Dedifferentiated amniotic fluid mesenchymal stem cell (primary cell): Measurements from ENCODE around the gene HOXB7.

ENCODE experiments used
- DNase-seq: peaks from one replicate; pipeline ENCODE4 v3.0.0-alpha.2; 2016; ENCODE audit errors: extremely low spot score

The HOXB7 gene

DNA sequence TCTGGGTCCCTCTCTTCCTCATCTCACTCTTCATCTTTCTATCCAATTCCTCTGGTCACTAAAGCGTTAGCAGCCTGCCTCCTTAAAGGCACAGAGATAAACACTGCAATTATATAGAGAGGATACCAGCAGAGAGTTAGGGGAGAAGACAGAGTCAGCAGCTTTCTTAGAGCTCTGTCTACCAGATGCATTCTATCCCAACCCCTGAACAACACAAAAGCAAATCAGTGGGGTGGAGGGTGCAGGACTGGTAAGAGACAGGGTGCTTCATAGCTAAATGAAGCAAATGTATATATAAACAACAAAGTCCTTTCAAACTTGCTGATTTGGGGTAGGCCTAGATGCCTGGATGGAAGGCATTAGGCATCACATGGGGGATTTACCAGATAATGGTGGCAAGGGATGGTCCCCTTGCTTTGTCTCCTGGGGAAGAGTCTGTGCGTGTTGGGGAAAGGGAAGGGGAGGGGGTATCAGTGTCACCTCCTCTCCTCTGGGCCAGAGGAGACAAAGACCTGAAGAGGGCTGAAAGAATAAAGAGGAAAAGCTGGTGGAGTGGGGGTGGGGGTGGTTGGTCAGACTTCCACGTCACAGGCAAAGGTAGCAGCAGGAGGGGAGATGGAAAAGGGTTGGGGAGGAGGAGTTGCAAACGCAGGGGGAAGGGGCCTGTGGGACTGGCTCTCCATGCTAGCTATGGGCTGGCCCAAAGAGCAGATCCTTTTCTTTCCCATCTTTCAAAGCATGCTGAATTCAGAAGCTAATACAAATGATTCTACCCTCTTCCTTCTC, 44.7 kb downstream of the HOXB7 start:
- DNase-seq, result no peak

DNA sequence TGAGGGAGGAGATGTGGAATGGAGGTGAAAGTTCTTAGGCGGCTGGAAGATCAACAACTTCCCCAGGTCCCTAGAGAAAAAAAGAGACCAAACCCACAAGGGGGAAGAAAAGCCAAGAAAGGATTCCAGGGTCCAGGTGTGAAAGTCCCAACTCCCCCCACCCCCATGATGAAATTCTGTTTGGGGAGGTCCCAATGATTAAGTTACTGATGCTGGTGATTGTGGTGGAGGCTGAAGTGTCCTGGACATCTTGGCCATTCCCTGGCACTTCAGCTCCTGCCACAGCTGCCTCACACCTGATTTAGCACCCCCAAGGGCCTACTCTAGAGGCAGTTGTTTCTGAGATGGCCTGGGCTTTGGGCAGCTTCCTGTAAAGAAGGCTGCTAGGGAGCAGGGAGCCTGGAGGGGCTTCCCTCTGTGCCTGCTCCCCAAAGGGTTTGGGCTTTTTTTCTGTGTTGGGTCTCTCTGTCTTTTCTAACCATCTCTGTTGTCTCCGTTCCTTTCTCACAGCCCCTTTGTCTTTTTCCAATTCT, 45.7 kb downstream of the HOXB7 start:
- no peak for DNase-seq

DNA sequence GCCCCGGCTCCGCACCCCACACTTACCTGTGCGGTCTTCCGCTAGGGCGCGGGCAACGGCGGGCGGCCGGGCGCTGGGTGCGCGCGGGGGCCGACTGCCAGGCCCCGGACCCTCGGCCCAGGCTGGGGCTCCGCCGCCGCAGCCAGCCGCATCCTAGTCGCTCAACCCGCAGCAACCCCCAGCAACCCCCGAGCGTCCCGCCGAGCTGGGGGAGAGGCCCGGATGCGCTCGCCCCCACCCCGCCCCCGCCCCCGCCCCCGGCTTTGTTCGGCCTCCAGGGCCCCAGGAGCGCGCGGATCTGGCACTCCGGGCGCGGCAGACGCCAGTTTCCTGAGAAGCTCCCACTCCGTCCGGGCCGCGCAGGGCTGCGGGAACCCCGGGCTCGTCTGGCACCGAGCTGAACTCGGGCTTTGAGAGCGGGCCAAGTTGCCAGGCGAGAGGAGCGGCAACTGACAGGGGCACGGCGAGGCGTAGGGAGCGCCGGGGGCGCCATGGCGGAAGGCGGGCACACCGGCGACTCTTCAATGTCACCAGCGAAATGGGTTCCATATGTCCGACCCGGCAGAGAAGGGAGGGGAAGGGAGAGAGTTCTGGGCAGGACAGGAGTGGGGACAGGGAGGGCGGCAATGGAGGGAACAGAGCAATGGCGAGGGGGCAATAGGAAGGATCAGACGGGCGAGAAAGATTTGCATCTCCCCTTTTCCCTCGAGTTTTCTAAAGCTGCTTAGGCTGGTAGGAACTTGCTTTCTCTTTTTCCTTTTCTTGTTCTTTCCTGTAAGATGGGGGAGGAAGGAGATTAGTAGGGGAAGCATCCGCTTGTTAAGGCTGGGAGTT, 46.4 kb downstream of the HOXB7 start:
- DNase-seq, result no peak

DNA sequence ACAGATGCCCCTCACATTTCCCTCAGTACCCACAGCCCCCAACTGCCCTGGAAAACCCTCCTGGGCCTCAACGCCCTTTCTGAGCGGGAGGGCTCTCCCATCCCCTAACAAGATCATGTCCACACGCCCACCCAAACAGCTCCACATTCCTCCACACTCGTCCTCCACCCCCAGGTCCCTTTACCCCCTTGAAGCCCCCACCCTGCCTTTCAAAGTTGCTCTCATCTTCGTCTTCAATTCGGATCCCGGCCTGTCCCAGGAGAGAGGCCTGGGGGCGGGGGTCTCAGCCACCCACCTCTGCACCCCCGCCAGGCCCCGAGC, 47.0 kb downstream of the HOXB7 start:
- no peak for DNase-seq

DNA sequence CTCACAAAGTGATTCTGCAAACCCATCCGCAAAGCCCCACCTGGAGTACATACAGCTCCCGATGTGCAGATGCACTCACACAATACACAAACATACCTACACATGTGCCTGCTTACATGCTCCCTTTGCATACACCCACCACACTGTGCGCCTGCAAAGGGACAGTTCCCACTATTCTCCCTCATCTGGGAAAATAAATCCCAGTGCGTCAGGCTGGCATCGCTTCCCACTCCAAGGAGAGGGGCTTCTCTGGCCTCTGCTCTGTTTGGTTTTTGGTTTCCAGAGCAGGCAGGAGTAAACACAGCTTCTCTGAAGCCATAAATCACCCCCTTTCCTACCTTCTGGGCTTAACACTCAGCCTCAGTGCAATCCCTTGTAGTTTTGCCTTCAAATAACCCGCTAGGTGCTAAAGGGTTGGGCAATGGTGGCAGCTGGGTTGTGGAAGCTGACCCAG, 47.4 kb downstream of the HOXB7 start:
- DNase-seq, result no peak

DNA sequence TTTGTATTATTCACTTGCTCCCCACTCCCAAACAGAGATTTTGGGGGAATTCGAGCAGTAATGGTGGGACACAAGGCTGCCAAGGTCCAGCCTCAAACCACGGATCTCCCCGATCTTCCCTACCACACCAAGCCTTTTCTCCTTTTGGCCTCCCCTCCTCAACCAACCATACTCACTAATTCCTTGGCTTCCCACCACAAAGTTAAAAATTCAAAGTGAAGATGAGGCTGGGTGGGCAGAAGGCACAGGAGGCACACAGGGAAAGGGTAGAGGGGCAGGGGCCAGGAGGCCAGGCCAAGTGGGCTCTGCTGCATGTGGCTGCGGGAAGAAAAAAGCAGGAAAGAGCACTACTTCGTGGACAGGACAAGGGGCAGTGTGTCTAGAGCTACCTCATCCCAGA, 47.9 kb downstream of the HOXB7 start:
- DNase-seq, result no peak

DNA sequence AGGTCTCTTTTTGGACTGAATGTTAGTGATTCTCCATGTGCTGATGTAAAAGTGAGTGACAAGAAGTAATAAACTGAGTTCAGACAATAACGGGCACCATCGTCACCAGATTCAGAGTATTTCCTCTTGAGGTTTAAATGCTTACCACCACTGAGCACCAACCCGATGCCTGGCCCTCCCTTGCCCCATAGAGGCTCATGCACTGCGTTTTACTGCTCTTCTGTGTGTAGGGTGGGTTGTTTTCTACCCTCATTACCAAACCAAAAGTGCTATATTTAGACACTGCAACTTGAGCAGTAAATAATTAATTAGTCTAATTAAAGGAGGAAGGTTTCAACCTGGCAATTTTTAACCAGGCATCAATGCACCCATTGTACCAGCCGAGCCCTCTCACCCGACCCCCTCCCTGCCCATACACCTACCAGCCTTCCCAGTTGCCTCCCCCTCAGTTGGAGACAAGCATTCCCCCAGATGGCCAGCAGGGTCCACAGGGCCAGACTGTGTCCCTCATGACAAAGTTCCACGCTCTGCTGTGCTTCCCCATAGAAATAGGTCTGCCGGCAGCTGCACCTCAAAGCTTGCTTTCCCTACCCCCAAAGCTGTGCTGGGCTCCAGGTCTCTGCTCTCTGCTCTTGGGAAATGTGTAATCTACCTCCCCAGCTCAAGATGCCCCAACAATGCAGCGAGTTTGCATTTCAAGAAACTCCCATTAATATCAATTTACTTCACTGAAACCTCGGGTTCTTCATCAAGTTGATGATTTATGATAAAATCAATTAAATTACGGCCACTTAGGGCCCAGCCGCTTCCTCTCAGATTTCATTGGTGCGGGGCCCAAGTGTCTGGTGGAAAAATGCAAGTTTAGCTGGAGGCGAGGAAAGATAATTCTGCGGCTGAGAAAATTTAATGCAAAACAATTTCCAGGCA, 48.7 kb downstream of the HOXB7 start:
- DNase-seq, result no peak

DNA sequence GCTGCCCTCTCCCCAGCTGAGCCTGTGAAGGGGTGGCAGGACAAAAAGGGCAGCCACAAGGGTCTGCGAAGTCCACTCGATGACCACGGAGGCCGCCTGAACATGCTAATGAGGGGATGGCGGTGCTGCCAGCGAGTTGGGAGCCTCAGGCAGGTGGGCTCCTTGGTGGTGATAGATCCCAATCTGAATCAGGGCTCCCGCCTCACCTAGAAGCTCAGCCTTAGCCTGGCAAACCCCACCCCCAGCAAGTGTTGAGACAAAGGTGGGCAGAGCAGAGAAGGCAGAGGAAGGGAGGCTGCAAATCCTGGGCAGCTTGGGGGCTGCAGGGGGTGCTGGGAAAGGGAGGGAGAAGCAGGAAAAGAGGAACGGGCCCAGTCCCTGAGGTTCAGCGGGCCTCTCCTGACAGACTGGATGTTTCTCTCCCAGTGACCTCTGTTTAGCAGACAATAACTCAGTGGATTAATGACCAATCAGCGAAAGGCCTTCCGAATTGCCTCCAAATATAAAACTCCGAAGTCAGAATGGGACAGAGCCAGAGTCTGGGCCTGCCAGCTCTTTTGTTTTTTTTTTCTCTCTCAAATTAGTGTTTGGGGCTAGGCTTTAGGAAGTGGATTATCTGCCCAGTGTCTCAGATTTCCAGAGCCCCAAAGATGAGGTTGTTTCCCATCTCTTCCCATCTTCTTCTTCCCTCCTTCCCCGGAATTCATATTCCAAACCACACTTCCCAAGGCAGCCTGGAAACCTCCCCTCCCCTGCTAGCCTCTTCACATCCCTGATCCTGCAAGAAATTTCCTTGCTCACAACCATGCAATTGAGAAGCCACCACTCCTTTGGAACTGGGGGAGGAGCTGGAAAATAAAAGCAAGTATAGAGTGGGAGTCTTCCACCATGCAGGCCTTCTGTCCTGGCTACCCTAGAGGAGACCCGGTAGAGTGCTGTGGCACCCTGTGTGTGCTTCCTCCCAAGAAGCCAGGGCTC, 50.7 kb downstream of the HOXB7 start:
- no peak for DNase-seq

DNA sequence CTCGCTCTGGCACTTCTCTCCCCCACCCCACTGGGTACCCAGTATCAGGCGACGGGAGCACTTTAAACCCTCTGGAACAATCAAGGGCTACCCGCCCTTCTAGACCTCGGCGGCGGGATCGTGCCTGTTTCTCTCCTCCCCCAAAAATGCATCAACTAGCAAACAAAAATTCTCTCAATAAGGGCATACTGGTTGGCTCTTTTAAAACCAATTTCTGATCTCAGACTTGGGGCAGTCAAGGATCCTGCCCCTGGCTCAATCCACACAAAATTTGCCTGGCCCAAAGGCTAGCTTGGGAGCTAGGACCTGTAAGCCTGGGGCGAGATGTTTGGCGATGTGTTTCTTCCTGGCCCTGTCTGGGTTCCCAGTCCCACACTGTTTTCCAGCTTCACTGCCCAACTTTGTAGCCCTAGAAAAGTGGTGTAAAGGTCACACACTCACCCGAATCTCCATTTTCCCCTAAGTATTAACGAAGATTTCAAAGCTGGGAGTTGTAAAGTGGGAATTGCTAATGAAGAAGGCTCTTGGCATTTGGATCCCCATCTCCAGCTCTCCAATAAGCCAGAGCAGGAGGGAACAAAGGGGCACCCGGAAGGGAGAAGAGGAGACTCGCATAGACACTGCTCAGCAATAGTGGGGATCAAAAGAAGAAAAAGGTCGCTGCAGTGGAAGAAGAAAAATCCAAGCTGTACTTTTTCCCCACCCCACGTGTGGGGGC, 51.5 kb downstream of the HOXB7 start:
- no peak for DNase-seq

DNA sequence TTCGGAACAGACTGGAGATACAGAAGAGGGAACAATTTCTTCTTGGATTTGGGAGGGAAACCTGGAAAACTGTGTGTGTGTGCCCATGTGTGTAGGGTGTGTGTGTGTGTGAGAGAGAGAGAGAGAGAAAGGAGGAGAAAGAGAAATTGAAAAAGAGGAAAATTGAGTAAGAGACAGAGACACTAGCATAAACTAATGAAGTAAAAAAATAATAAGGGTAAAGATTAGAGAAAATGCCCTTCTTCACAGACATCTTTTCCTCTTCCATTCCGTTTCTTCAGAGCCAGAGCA, 52.0 kb downstream of the HOXB7 start:
- no peak for DNase-seq

DNA sequence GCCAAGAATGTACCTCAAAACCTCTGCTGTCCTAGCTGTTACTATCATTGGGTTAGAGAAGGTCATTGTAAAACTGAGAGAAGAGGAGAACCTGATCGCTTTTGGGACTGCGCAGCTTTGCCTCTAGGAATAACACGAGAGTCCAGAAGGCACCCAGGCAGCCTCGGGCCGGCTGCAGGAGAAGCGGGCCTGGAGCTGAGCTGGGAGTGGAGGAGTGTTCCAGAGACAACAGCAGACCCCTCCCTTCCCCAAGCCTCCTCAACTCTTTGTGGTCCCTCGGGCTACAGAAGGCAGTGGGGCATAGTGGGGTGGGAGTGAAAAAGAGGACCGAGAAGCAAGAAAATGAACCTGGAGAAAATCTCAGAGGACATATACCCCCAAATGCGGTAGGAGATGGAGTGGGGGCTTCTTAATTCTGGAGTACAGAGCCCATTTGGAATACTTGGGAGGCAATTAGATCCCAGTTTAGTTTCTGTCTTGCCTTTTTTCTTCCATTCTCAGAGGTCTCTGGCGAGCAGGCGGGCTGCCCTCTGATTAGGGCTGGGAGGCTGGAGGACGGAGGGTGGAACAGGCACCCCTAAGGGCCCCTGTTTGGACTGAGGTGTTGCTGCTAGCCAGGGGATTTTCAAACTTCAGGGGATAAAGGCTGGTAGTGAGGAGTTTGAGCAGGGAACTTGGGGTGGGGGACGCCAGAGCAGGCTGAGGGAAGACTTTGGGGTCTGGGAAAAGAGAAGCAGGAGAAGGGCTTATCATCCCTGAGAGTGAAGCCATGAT, 52.6 kb downstream of the HOXB7 start:
- DNase-seq, result no peak
